Suppressor macrophage treated with lipopolysaccharide for 4 hours (primary cell): Measurements from ENCODE around the gene PTPRN2.

Experiments
- DNase-seq: peaks from one replicate; pipeline ENCODE4 v3.0.0-alpha.2; 2020

PTPRN2 gene

DNA sequence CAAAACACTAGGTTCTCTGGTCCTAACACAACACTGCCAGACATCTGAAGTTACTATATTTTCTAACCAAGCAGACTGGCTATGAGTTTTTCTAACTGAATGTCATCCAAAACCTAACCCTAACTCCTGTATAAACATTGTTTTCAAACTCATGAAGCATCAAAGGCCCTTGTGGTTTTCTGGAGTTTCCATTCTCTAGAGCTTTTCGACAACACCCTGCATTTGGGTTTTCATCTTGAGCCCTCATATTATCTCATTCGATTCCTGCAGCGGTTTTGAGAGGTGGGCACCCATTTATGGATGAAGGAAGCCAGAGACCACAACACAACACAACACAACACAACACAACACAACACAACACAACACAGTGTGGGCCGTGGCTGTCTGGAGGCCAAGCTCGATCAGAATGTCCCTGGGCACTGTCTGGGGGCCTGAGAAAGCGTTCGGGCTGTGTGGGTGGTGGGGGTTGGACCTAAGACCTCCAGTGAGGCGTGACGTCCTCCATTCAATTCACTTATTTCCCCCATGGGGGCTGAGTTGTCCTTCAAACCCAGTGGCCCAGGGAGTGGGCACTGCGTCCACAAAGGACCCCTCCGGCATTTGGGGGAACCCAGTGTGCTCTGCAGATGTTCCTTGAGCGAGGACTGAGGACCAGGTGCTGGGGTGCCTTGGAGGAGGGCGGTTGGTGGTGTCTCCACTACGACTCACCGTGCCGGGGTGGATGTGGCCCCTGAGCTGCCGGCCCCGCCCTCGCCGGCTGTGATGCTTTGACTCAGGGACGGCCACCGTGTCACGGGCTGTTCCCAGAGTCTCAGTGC is 760.4 kb downstream of the PTPRN2 start:
- no peak for DNase-seq

DNA sequence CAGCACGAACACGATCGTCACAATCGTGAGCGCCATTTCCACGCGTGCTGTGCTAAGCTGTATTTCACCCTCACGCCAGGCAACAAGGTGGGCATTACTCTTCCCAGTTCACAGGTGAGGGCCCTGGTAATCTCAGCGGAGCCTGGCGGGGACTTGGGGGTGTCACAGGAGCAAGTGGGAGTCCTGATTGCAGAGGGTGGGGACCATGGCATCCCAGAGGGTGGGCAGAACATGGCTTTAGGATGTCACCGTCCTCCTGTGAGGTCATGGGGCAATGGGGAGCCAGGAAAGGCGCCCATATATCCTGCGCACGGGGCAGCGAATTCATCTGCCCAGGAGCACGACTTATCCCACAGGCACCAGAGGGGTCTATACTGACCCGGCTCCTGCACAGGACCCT is 761.1 kb downstream of the PTPRN2 start:
- DNase-seq = no peak

- no peak for DNase-seq
These were observed 762.3 kb downstream of the PTPRN2 start for GRCh38 chr7:157825325-157825724.

DNA sequence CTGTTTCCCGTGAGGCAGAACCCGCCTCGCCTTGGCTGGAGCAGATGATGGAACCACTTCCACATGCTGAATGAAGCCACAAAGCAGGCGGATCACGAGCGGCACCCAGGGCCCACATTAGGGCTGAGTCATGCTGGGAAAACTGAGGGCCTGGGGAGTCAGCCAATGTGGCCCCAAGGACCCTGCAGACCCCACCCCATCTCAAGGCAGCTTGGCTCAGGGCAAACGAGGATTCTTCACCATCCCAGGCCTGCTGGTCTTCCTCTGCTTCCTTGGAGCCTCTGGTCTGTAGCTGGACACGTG is 762.9 kb downstream of the PTPRN2 start:
- DNase-seq = no peak

DNA sequence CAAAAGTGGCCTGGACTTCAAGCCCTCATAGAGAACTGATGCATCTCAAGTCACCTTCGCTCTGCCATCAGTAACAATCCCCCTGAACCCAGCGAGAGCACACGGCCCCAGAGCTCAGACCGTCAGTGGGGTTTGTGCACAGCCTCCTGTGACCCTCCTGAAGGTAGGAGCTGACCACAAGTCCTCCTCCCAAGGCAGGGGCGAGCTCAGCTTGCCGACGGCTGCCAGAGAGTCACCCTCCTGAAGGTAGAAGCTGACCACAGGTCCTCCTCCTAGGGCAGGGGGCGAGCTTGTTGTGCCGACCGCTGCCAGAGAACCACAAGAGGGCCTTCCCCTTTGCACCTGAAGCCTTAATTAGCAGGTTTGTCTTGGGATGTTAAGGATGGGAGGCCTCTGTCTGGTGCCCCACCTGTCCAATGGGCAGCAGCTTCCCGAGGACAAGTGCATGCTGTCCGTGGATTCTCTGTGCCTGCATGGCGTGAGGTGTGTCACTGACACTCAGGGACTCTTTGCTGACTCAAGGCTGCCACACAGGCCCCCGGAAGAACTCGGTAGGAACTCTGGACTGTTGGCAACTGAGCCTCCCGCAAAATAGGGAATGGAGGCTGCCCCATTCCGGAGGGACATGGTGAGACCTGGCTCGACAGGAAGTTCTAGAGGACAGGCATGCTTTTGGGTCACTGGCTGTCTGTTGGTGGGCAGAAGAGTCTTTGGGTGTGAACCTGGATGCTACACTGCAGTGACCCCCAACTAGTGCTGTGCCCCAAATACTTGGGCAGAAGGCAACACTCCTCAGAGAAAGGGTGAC is 763.4 kb downstream of the PTPRN2 start:
- DNase-seq = no peak

- DNase-seq = no peak
These were observed 765.0 kb downstream of the PTPRN2 start for GRCh38 chr7:157822688-157823031.

GRCh38 chr7:157821959-157822687 is 765.5 kb downstream of the PTPRN2 start:
- DNase-seq = no peak

GRCh38 chr7:157820796-157821195 is 766.8 kb downstream of the PTPRN2 start:
- DNase-seq = no peak

GRCh38 chr7:157819455-157819807 is 768.2 kb downstream of the PTPRN2 start:
- no peak for DNase-seq

DNA sequence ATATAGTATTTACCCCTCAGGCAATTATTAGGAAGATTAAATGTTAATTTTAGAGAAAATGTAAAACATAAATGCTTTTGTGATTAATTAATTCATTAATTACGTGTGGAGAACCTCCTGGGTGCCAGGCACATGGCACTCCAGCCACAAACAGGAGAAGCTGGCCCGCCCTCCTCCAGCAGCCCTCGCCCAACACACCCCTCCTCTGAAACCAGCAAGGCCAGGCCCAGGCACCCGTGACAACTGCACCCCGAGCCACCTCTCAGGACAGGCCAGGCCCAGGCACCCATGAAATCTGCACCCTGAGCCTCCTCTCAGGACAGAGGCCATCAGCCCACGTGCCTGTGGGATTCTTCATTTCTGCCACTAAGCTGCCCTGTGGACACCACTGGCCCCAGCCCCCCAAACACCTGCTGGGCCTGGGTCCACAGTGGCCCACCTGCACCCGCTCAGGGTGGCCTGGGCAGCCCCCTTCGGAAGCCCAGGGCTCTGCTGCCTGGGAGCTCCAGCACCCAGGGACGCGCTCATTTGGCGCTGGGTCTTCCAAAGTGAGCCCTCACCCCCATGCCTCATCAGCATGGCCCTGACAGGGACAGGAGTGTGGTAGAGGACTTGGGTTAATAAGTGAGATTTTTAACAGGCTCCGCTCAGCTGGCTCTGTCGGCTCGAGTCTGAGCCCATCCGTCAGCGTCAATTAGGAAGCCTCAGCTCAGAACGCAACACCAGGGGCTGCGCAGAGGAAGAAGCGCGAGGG is 768.7 kb downstream of the PTPRN2 start:
- no peak for DNase-seq

DNA sequence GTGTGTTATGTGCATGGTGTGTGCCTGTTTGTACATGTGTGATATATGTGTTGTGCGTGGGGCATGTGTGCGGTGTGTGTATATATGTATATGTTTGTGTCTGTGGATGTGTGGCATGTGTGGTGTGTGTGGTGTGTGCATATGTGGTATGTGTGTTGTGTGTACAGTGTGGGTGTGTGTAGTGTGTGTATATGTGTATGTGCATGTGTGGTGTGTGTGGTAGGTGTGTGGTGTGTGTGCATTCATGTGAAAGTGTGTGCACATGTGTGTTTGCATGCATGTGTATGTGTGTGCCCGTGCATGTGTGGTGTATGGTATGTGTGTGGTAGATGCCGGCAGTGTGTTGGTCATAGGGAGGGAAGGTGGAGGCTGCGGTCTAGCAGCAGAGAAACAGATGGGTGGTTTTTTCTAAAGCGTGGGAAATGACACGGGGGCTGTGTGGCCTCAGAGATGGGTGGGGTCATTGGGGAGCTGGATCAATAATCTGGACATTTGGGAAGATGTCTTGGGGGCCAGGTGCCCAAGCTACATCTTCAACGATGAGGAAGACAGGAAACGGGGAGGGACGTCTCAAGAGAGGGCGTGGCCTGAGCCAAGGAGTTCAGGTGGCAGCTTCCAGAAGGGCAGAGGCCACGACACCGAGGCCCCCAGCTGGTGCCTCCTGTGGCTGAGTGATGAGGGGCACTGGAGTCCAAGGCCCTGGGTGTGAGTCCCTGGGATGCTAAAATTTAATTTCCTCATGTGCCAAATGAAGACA is 769.5 kb downstream of the PTPRN2 start:
- DNase-seq = no peak

GRCh38 chr7:157817433-157817832 is 770.2 kb downstream of the PTPRN2 start:
- no peak for DNase-seq

DNA sequence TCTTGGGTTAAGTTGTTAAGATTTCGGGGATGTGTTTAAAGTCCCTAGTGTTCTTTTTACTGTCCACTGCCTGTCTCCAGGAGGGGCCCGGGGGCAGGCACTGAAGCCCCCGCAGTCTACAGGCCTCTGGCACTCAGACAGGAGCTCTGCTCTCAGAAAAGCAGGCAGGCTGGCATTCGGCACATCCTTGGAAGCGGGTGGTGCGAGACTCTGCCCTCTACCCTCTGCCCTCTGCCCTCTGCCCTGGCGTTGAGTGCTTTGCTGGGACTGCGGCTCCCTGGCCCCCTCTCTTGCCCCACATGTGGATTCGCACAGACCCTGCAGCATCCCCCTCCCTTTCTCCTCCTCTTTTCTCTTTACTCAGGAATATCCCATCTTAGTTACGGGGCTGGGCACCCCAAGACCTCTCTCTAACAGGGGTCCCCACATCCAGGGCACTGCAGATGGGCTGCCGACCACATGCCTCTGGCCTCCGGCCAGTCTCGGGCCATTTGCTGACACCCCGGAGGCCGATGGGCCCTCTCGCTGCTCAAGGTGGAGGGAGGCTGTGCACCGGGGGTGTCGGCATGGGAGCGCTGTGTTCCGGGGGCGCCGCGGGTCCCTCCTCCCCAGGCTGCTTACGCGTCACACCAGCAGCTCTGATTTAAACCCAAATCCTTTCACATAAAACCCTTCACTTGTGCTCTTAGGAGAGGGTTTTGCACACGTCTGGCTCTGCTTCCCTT is 770.9 kb downstream of the PTPRN2 start:
- no peak for DNase-seq

- no peak for DNase-seq
These were observed 771.5 kb downstream of the PTPRN2 start for GRCh38 chr7:157816086-157816485.

DNA sequence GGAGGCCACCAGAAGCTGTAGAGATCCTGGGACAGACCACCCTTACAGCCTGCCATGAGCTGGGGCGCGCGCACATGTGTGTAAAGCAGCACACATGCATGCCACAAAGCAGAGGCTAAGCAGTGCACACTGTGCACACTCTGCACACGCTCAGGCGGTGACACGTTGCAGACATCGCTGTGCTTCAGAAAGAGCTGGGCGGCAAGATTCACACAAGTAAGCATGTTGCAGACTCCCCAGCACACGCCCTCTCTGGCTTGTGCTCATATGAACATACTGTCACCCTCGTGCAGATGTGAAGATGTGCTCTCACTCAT is 772.0 kb downstream of the PTPRN2 start:
- no peak for DNase-seq

- DNase-seq = no peak
These were observed 772.5 kb downstream of the PTPRN2 start for GRCh38 chr7:157814931-157815705.

- no peak for DNase-seq
These were observed 773.6 kb downstream of the PTPRN2 start for GRCh38 chr7:157813741-157814661.

GRCh38 chr7:157813053-157813452 is 774.6 kb downstream of the PTPRN2 start:
- no peak for DNase-seq

DNA sequence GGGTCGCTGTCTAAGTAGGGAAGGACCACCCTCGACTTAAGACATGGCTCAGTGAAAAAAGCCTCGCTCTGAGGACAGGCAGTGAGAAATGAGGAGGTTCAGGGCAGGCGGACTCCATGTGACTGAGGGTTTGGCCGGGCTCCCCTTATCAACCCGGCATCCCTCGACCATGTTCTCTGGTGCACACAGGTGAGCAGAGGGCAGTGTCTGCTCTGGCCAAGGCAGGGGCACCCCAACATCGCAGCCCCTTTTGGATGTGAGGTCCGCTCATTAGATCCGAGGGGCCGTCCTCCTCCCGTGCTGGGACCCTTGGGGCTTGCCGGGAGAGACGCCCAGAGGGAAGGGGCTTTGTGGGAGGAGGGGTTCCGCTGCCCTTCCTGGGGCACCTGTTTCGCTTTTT is 775.7 kb downstream of the PTPRN2 start:
- DNase-seq = no peak
